Panc1 (cell line): Measurements from ENCODE around the gene CRIM1. TPM values are rescaled to one million over a fixed set of nuclear protein-coding genes. Genes with fewer than 3 reads are reported as not detected.

ENCODE experiments used
- ATAC-seq: fragments of 200-7000 bp; cut with Tn5 transposase; 2 replicates; pipeline ENCODE4 v1.9.1; 2020; ENCODE audit warnings: mild to moderate bottlenecking, moderate library complexity
- BruUV-seq: library from RNA; stranded (reverse); fragments of 400-500 nt; replicated peaks from 2 replicates; lab custom pipeline; 2021; lab: Mats Ljungman, UMichigan
- CTCF ChIA-PET: fragments of 300-600 bp; sonication (Branson Sonifier 250); formaldehyde crosslinking; loops from one replicate; lab custom pipeline; 2022; ENCODE audit warnings: antibody characterized with exemption; lab: Charles Lee
- POLR2A ChIA-PET: fragments of 300-600 bp; sonication (Branson Sonifier 250); formaldehyde crosslinking; loops from one replicate; lab custom pipeline; 2022; ENCODE audit warnings: antibody characterized with exemption; lab: Charles Lee
- DNase-seq: peaks from one replicate; pipeline ENCODE4 v3.0.0-alpha.2; 2010; ENCODE audit warnings: low read depth, low spot score
- H3K27ac ChIP-seq: 2 replicates; pipeline ENCODE4 v1.5.1; 2011; ENCODE audit warnings: mild to moderate bottlenecking, low read length, inconsistent platforms
- H3K27me3 ChIP-seq: fragments of 200-500 bp; sonication (Bioruptor generic); 2 replicates; pipeline ENCODE4 v1.6.0; 2014; ENCODE audit warnings: low read length, inconsistent platforms; ENCODE audit not compliant: control insufficient read depth, insufficient read depth
- H3K36me3 ChIP-seq: fragments of 200-500 bp; sonication (Bioruptor generic); 2 replicates; pipeline ENCODE4 v1.5.1; 2014; ENCODE audit warnings: inconsistent platforms, mild to moderate bottlenecking, low read length, moderate library complexity; ENCODE audit not compliant: control insufficient read depth, insufficient read depth
- H3K4me1 ChIP-seq: 2 replicates; pipeline ENCODE4 v1.5.1; 2011; ENCODE audit warnings: inconsistent platforms, mild to moderate bottlenecking, low read length, moderate library complexity; ENCODE audit not compliant: control insufficient read depth, insufficient read depth
- H3K4me3 ChIP-seq, 2 experiments: 2 replicates each; pipeline ENCODE4 v1.5.1; 2011 to 2012; ENCODE audit warnings: low read depth in 2 of 2, low read length in 2 of 2, mild to moderate bottlenecking in 2 of 2, inconsistent platforms in 1 of 2, moderate library complexity in 1 of 2
- H3K9me3 ChIP-seq: fragments of 200-500 bp; sonication (Bioruptor generic); 2 replicates; pipeline ENCODE4 v1.5.1; 2014; ENCODE audit warnings: low read depth, mild to moderate bottlenecking, inconsistent platforms, low read length, moderate library complexity; ENCODE audit not compliant: control insufficient read depth, insufficient read depth
- POLR2AphosphoS5 ChIP-seq: IDR thresholded peaks from 2 replicates; pipeline ENCODE4 v1.6.1; 2012; ENCODE audit warnings: mild to moderate bottlenecking, low read depth, low read length, moderate library complexity
- REST ChIP-seq, 2 experiments: IDR thresholded peaks; 2 replicates each; pipeline ENCODE4 v1.6.1; 2011 to 2012; ENCODE audit warnings: low read depth in 2 of 2, control low read depth in 1 of 2, low read length in 1 of 2, mild to moderate bottlenecking in 1 of 2, moderate library complexity in 1 of 2; ENCODE audit not compliant: insufficient read depth in 1 of 2
- SIN3A ChIP-seq: IDR thresholded peaks from 2 replicates; pipeline ENCODE4 v1.6.1; 2012; ENCODE audit warnings: low read depth, mild to moderate bottlenecking, low read length, moderate library complexity, borderline replicate concordance; ENCODE audit not compliant: insufficient read depth
- TCF7L2 ChIP-seq: IDR thresholded peaks from 2 replicates; pipeline ENCODE4 v1.6.1; 2011; ENCODE audit warnings: mild to moderate bottlenecking, low read depth, low read length, inconsistent platforms
- in situ Hi-C: cut with HindIII; loops from 2 replicates; pipeline ENCODE4 v1.10.0; 2016; ENCODE audit warnings: low sequenced_read_pairs, low pct_unique_long_range_greater_than_20kb
- intact Hi-C: fragments of 100-400 bp; cut with micrococcal nuclease; formaldehyde crosslinking; loops from one replicate; pipeline ENCODE4 v1.10.0; 2022; ENCODE audit not compliant: unreplicated experiment
- total RNA-seq: library from RNA; stranded (reverse); gene quantifications from one replicate; pipeline ENCODE4 v1.2.1, GENCODE V29; 2021; ENCODE audit not compliant: unreplicated experiment
- TF ChIP-seq, protein P1 (sequence below): fragments of 450-650 bp; IDR thresholded peaks from 2 replicates; pipeline ENCODE4 v1.5.1; 2017; ENCODE audit warnings: mild to moderate bottlenecking

Gene CRIM1
- total RNA-seq, 1 experiment from 2014 or later, result 290 TPM

DNA sequence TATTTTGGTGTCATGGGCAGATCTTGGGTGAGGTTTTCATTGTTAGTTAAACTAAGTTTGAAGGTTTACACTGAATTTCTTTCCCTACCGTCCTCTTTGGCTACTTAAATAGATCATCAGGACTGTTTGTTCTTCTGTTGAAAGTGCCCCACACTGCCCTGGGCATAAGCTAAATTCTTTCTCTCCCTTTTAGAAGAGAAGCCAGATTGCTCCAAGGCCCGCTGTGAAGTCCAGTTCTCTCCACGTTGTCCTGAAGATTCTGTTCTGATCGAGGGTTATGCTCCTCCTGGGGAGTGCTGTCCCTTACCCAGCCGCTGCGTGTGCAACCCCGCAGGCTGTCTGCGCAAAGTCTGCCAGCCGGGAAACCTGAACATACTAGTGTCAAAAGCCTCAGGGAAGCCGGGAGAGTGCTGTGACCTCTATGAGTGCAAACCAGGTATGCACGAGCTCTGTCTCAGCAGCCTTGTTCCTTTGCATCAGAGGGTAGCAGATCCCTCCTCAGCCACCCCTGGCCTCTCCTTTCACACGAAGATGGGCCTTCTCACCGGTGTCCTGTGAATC, 85.6 kb downstream of the CRIM1 start:
- ATAC-seq, result no peak
- H3K36me3 ChIP-seq, result peaks cover 41% of the 10 kb centered on the region
- H3K4me3 ChIP-seq, result no peak overlapping the region
- no peaks in the 10 kb centered on the region for H3K27me3 ChIP-seq
- intact Hi-C loops, result no loop called here
- TF ChIP-seq POLR2AphosphoS5 (no peak), TCF7L2 (no peak), REST (IDR thresholded peaks at IDR 0.05; ENCODE audit: insufficient read depth in 1 of 2, low read depth in 2 of 2, low read length in 1 of 2) (no peak), SIN3A (no peak)
- TF ChIP-seq, protein P1, sequence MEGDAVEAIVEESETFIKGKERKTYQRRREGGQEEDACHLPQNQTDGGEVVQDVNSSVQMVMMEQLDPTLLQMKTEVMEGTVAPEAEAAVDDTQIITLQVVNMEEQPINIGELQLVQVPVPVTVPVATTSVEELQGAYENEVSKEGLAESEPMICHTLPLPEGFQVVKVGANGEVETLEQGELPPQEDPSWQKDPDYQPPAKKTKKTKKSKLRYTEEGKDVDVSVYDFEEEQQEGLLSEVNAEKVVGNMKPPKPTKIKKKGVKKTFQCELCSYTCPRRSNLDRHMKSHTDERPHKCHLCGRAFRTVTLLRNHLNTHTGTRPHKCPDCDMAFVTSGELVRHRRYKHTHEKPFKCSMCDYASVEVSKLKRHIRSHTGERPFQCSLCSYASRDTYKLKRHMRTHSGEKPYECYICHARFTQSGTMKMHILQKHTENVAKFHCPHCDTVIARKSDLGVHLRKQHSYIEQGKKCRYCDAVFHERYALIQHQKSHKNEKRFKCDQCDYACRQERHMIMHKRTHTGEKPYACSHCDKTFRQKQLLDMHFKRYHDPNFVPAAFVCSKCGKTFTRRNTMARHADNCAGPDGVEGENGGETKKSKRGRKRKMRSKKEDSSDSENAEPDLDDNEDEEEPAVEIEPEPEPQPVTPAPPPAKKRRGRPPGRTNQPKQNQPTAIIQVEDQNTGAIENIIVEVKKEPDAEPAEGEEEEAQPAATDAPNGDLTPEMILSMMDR, result no peak
- ChIA-PET POLR2A (no interaction called here), CTCF (no interaction called here)
- peaks cover 45% of the 10 kb centered on the region for H3K4me1 ChIP-seq
- no TSS peak for BruUV-seq
- no peak for DNase-seq
- H3K27ac ChIP-seq, result peak overlapping the region; percentile 73
- in situ Hi-C loops, result no loop called here
- no peaks in the 10 kb centered on the region for H3K9me3 ChIP-seq

- POLR2A ChIA-PET, result no interaction called here
- intact Hi-C loops, result no loop called here
- CTCF ChIA-PET, result no interaction called here
Observed at GRCh38 chr2:36441816-36442215, 86.2 kb downstream of the CRIM1 start.

More at GRCh38 chr2:36441816-36442215, 86.2 kb downstream of the CRIM1 start:
- ATAC-seq (no peak), DNase-seq (no peak)
- 0 out of 2 replicates have a peak overlapping the region, but pooled peaks have one; percentile 41 for H3K27ac ChIP-seq
- TF ChIP-seq, protein P1, result no peak
- TF ChIP-seq REST (IDR thresholded peaks at IDR 0.05; ENCODE audit: insufficient read depth in 1 of 2, low read depth in 2 of 2, low read length in 1 of 2) (no peak), TCF7L2 (no peak), SIN3A (no peak), POLR2AphosphoS5 (no peak)
- H3K4me3 ChIP-seq, result no peak overlapping the region
- H3K27me3 ChIP-seq, result no peaks in the 10 kb centered on the region
- H3K4me1 ChIP-seq, result peaks cover 45% of the 10 kb centered on the region
- H3K9me3 ChIP-seq, result no peaks in the 10 kb centered on the region
- no TSS peak for BruUV-seq
- in situ Hi-C loops, result no loop called here
- H3K36me3 ChIP-seq, result peaks cover 41% of the 10 kb centered on the region
